Activated naive CD4-positive, alpha-beta T cell treated with Interleukin-2 at 50 U/mL for 16 hours (primary cell): Measurements from ENCODE around the gene SIX6.
"Not testable (repeated sequence)": the region's sequence is repeated elsewhere in the genome, so short reads cannot be mapped to it uniquely, and the experiment has no call there.

Experiments used
- DNase-seq: peaks from one replicate; pipeline ENCODE4 v3.0.0-alpha.2; 2020

Gene SIX6

DNA sequence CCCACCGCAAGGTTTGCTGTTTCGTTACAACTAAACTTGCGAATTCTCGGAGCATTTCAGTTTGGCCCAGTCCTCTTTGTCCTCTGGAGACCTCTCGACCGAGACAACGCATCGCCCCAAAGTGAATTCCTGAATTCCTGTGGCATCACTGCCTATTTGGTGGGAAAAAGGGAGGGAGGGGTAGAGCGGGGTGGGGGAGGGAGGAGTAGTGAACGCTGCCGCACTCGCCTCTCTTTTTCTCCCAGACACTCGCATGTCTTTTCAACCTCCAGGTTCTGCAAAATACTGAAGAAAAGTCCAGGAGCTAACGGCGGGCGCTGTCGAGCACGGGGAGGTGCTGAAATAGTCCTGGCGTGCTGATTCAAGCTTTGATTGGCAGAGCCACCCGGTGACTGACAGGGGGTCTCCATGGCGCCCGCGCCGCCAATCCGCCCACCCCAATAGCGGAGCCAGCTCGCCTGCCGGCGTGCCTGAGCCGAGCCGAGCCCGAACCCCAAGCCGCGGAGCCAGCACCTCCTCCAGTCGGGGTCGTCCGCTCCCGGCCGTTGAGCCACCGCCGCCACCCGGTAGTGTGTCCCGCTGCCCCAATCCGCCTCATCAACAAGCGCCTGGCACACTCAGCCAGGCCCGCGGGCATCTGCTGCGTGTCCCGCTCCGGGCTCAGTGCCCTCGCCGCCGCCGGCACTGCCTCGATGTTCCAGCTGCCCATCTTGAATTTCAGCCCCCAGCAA, at the start of gene SIX6:
SIX6 (plus strand) TSS at position 440 of the 731 bp plus-strand sequence; CDS start at position 693, 253 bp downstream.
- no peak for DNase-seq

DNA sequence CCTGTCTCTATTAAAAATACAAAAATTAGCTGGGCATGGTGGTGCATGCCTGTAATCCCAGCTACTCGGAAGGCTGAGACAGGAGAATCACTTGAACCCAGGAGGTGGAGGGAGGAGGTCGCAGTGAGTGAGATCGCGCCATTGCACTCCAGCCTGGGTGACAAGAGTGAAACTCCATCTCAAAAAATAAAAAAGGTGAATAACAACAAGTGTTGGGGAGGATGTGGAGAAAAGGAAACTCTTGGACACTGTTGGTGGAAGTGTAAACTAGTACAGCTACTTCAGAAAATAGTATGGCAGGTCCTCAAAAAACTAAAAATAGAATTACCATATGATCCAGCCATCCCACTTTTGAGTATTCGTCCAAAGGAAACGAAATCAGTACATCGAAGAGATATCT, 28.7 kb upstream of the SIX6 start:
- not testable (repeated sequence) for DNase-seq

DNA sequence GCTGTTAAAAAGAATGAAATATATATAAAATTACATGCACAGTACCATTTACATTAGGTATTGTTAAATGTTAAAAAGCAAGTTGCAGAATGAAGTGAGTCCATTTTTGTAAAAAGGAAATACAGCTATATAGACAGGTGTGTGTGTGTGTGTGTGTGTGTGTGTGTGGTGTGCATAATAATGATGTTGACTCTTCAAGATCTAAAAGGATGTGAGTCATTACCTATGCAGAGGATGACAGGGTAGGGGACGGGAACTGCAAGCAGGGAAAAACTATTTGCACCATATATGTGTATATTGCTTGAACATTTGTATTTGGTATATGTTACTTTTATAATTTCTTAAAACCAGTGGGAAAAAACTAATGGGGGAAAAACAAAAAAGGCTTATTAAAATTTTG, 26.2 kb upstream of the SIX6 start:
- no peak for DNase-seq

DNA sequence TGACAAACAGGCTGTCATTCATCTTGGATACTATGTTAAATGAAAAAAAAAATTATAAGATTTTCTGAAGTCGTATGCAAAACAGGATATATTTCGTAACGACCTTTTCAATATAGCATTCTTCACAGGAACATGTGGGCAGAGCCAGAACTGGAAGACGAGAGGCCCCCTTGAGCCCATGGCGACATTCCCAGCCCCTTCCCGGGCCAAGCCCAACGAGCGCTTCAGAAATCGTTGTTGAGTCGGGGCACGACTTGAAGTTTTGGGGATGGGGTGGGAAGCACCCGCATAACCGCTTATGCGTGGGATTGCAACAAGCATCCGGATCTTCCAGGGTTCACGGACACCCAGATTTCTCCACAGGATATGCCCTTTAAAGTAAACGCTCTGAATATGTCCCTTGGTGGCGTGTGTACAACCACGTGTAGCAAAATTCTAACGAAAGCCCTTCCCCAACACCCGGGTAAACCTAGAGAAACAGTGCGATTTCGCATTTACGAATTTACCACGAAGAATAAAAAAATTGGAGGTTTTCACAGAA, 23.8 kb upstream of the SIX6 start:
- no peak for DNase-seq

GRCh38 chr14:60485598-60486251, 23.2 kb upstream of the SIX6 start, which contains the start of gene C14orf39:
Gene C14orf39, minus strand, starts transcription at chr14:60486063. Its CDS starts 985 bp downstream, at chr14:60485078.
- DNase-seq: no peak

- DNase-seq: no peak
Measured at GRCh38 chr14:60487211-60487610, 21.7 kb upstream of the SIX6 start.

DNA sequence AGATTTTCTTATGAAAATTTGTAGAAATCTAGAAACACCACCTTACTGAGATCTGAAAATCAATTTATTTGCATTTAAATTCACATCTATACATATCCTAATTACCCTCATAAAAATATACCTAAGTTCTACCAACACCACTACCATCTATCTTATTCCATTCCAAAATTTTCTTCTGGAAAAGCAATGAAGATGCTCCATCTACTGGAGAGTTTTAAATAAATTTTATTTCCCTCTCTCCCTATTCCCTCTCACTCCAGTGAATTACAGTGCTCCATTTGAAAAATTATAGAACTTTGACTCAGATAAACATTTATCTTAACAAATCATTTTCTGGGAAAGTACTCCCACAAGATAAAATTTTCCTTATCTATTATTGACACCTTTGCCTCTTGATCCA, 20.8 kb upstream of the SIX6 start:
- no peak for DNase-seq

- no peak for DNase-seq
Measured at GRCh38 chr14:60490270-60490669, 18.7 kb upstream of the SIX6 start.

DNA sequence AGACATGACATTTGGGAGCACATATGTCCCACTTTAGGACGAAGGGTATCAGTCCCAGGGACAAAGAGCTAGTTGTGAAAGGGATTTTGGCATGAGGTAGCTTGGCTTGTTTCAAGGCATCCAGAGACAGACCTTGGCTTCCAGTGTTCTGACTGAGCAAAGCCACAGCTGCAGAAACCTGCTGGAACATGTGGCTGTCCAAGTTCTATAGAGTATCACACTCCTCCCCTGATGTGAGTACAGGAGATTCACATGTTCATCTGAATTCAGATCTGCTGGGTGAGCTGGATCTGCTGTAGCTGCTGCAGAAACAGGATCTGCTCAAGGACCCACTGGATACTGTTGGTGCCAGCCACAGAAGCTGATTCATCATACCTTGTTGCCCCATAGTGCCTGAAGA, 13.0 kb upstream of the SIX6 start:
- DNase-seq: no peak

GRCh38 chr14:60502541-60502940, 6.4 kb upstream of the SIX6 start:
- no peak for DNase-seq

GRCh38 chr14:60505448-60505847, 3.5 kb upstream of the SIX6 start:
- no peak for DNase-seq

GRCh38 chr14:60506010-60506409, 2.9 kb upstream of the SIX6 start:
- no peak for DNase-seq

GRCh38 chr14:60506462-60506984, 2.4 kb upstream of the SIX6 start:
- no peak for DNase-seq

GRCh38 chr14:60506985-60507829, 1.7 kb upstream of the SIX6 start:
- DNase-seq: no peak

GRCh38 chr14:60508363-60508706, 611 bp upstream of the SIX6 start:
- no peak for DNase-seq

DNA sequence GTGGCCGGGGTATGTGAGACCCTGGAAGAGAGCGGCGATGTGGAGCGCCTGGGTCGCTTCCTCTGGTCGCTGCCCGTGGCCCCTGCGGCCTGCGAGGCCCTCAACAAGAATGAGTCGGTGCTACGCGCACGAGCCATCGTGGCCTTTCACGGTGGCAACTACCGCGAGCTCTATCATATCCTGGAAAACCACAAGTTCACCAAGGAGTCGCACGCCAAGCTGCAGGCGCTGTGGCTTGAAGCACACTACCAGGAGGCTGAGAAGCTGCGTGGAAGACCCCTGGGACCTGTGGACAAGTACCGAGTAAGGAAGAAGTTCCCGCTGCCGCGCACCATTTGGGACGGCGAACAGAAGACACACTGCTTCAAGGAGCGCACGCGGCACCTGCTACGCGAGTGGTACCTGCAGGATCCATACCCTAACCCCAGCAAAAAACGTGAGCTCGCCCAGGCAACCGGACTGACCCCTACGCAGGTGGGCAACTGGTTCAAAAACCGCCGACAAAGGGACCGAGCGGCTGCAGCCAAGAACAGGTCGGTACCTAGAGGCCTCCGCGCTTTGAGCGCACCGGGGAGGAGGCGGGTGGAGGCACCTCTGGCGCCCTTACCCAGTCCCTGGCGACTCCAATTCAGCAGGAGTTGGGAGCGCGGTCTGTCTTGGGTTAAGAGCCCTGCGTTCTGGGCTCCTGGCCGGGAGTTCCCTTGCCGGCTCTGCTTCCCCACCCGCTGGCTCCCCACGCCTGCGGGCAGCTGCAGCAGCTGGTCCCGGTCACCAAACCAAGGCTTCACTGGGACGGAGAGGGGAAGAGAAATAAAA, 700 bp downstream of the SIX6 start:
- DNase-seq: no peak

GRCh38 chr14:60510254-60510950, 1.5 kb downstream of the SIX6 start:
- no peak for DNase-seq

DNA sequence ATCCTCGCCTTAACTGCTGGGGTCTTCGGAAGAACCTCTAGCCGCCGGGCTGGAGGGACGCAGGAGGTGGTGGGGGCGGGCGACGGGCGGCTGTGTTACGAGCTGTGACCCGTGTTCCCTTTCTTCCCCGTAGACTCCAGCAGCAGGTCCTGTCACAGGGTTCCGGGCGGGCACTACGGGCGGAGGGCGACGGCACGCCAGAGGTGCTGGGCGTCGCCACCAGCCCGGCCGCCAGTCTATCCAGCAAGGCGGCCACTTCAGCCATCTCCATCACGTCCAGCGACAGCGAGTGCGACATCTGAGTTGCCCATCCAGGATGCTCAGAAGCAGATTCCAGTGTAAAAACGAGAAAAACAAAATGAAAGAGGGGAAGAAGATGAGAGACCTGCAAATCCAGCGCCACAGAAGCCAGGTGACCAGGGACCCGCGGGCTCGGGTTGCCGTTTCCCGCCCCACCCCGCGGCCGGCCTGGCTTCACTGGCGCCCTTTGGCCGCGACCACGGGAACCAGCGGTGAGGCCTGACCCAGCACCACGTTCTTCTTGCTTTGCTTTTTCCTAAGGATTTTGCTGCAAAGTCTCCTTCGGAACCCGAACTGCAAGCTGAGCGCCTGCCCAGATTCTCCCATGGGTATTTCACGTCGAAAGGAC, 2.1 kb downstream of the SIX6 start:
- DNase-seq: no peak

GRCh38 chr14:60512126-60512525, 3.2 kb downstream of the SIX6 start:
- no peak for DNase-seq

GRCh38 chr14:60512973-60513571, 4.1 kb downstream of the SIX6 start:
- DNase-seq: no peak

- no peak for DNase-seq
Measured at GRCh38 chr14:60514378-60514740, 5.4 kb downstream of the SIX6 start.
